GM10266 (cell line): ENCODE results near the gene FBLN2.

Experiments
- DNase-seq: peaks from one replicate; pipeline ENCODE4 v3.0.0; 2012; ENCODE audit errors: extremely low spot score
- TF ChIP-seq, protein P1 (sequence below): IDR thresholded peaks from 2 replicates; pipeline ENCODE4 v1.5.1; 2012; ENCODE audit warnings: mild to moderate bottlenecking, low read depth; ENCODE audit not compliant: control insufficient read depth, insufficient read depth; ENCODE audit errors: missing control alignments

FBLN2 gene

DNA sequence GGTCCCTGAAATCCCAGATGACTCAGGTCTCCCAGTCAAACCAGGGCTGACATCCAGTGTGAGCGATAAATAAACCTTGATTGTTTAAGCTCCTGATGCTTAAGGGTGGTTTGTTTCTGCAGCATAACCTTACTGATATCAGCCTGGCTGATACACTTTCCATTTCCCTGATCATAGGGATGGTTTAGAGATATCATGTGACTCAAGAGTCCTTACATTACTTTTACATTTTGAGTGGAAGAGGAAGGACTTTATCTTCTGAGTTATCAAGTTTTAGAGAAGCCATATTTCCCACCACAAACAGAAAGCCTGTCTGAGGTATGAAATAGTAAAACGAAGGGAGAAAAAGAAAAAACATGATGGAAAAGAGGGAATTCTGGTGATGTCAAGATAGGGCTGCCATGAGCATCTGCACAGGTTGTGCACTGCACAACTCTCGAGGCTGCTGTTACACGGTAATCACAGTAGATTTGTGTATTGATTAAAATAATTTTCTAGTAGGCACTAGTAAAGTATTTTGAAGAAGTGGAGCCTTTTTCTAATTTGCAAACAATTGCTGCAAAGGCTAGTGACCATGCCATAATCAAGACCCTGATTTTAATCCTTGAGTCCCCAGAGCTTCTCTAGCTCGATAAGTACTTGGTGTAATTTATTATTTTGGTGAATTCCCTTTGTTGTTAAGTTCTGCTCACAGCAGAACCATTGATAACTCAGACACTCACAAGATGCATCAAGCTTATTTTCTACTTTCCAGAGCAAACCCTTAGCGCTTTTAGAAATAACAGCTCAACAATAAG lies 34.1 kb upstream of the FBLN2 start:
- DNase-seq = no peak
- TF ChIP-seq, protein P1, sequence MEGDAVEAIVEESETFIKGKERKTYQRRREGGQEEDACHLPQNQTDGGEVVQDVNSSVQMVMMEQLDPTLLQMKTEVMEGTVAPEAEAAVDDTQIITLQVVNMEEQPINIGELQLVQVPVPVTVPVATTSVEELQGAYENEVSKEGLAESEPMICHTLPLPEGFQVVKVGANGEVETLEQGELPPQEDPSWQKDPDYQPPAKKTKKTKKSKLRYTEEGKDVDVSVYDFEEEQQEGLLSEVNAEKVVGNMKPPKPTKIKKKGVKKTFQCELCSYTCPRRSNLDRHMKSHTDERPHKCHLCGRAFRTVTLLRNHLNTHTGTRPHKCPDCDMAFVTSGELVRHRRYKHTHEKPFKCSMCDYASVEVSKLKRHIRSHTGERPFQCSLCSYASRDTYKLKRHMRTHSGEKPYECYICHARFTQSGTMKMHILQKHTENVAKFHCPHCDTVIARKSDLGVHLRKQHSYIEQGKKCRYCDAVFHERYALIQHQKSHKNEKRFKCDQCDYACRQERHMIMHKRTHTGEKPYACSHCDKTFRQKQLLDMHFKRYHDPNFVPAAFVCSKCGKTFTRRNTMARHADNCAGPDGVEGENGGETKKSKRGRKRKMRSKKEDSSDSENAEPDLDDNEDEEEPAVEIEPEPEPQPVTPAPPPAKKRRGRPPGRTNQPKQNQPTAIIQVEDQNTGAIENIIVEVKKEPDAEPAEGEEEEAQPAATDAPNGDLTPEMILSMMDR = no peak

DNA sequence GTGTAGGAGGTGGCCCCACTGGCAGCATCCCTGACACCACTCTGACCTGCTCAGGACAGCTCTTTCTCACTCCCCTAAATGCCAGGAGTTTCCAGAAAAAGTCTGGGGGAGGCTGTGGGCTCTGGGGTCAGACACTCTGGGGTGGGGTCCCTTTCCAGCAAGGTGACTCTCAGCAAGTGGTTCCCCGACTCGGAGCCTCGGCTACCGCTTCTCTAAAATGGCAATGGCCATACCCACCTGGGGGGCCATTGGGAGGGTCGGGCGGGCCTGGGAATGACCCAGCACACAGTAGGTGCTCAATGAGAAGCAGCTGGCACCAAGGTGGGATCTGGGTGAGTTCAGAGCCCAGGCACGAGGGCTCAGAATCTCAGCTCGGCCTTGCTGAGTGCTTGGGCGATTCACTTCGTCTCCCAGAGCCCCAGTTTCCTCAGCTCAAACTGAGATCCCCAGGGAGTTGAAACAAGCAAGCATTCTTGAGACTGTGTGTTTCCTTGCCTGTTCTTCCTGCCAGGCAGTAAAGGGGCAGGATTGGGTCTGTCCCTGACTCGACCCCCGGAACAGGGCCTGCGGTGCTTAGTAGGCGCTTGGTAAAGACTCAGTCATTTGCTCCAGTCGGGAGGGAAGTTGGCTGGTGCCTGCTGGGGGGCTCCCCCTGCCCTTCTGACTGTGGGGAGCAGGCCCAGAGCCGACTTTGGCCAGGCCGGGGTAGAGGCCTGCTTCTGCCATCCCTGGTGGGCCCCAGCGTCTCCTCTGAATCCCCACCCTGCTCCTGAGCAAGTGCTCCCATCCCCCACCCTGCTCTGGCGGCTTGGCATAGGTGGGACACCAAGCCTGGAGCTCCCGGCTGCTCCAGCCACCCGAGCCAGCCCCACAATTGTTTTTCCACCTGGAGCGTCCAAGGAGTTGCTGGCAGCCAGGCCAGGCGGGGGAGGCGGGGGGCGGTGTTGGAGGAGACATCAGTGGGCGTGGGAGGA lies 32.9 kb upstream of the FBLN2 start:
- DNase-seq = no peak
- TF ChIP-seq, protein P1 = no peak

DNA sequence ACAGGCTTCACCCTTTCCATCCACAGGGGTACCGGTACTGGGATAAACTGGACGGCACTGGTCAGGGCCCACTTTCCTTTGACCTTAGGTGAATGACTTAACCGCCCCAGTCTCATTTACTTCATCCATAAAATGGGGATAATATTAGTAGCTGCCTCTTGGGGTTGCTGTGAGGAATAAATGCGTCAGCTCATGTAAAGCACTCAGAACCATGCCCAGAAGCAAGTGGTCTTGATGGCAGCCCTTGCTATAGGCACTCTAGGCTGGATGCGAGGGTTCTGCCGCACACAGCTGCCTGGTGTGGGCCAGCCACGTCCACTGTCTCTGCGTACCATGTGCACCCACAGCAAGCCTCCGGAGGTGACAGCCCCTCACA lies 32.2 kb upstream of the FBLN2 start:
- TF ChIP-seq, protein P1 = no peak
- DNase-seq = no peak

DNA sequence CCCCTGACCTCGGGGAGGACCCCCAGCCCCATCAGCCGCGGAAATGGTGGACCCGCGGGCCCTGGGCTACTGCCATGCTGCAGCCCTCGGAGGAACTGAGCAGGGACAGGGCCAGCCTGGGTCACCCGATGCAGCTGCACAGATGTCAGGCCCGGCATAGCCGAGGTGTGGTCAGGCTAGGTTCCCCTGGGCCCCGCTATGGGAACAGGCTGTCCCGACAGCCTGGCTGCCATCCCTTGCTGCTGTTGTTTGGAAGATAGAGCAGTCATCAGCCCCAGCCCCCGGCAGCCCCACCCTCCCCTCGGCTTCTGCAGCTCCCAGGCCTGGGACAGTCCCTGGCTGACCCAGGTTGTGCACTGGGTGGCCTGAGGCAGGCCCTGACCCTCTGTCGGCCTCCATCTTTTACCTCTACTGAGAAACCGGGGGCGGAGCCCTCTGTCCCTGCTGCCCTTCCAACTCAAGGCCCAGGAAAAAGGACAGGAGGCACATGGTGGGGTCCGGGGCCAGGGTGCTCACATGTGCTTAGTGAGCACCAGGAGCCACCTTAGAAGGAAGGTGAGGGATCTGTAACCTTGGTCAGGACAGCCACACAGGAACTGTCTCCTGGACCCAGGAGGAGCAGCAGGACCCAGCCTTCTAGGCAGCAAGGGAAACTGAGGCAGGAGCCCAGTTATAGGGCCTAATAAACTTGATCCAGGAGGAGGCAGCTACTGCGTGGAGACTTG lies 31.5 kb upstream of the FBLN2 start:
- DNase-seq = no peak

DNA sequence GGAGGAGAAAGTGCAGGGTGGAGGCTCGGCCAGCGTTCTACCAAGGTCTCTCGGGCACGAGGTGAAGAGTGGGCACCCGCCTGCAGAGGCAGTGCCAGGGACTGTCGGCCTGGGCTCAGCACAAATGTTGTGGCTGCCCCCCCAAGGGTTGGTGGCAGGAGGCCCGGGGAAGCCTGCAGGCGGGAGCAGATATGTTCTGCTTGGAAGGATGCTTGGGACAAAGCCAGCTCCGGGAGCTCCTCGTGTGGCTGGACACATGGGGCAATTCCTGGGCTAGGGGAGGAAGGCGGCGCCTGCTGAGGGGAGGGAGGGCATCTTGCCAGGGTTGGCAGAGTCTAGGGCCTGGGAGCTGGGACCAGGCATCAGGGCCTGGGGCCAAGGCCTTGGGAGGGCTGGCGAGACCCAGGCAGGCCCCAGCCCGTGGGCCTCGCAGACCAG lies 30.4 kb upstream of the FBLN2 start:
- TF ChIP-seq, protein P1 = no peak
- no peak for DNase-seq

More for the DNA sequence above, 31.5 kb upstream of the FBLN2 start:
- TF ChIP-seq, protein P1 = no peak

DNA sequence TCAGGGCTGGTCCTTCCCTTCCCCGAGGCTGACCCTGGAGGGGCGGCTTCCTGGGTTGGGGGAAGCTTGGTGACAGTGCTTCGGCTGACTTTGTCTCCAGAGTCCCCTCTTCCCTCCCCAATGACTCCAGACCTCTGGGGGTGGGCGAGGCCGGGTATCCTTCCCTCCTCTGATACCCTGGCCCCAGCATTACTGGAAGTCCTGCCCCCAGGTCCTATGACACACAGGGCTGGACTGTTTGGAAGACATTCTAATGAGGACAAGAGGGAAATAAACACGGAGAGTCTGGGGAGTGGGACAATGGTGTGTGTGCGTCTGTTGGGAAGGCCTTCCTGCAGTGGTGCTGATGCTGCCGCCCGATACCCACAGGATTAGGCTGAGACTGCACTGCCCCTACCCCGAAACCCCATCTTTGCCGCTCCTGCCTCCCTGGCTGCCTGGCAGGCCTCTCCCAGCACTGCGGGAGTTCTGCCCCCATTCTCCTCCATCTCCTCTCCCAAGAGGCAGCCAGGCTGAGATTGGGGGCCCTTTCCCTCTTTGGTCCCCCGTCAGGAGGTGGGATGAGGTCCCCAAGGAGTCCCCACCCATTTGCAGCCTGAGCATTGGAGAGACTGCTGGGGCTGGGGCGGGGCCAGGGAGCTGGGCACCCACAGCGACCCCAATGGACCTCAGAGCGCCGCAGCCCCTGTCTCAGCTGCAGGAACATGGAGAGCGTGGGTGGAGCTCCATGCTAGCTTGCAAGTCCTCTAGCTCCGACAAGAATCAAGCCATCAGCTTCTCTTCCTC lies 29.7 kb upstream of the FBLN2 start:
- DNase-seq = no peak
- TF ChIP-seq, protein P1 = no peak
